Coronary artery (tissue), 2 donors: Measurements from ENCODE around the gene GPBP1.
"Not testable (repeated sequence)": the region's sequence is repeated elsewhere in the genome, so short reads cannot be mapped to it uniquely, and the experiment has no call there.

ENCODE experiments used
- DNase-seq: peaks from one replicate; pipeline ENCODE4 v3.0.0-alpha.2; 2017; ENCODE audit warnings: low spot score
- H3K27ac ChIP-seq, 2 donors: fragments of 200-600 bp; sonication (generic); one replicate each; pipeline ENCODE4 v1.5.1; 2016 to 2019
- H3K4me3 ChIP-seq: fragments of 200-600 bp; sonication (generic); 2 replicates; pipeline ENCODE4 v1.5.1; 2016; ENCODE audit warnings: mild to moderate bottlenecking, moderate library complexity
- CTCF ChIP-seq: fragments of 200-600 bp; sonication (generic); IDR thresholded peaks from one replicate; pipeline ENCODE4 v1.5.1; 2019; ENCODE audit warnings: antibody characterized with exemption

The GPBP1 gene

GRCh38 chr5:57157666-57158065 lies 16.2 kb upstream of the GPBP1 start:
- no peak overlapping the region for H3K4me3 ChIP-seq
- TF ChIP-seq CTCF = no peak
- DNase-seq = no peak
- no peak overlapping the region for H3K27ac ChIP-seq

GRCh38 chr5:57163553-57164006 lies 10.3 kb upstream of the GPBP1 start:
- no peak overlapping the region for H3K27ac ChIP-seq
- H3K4me3 ChIP-seq = no peak overlapping the region
- TF ChIP-seq CTCF = no peak
- DNase-seq = no peak

GRCh38 chr5:57164124-57164523 lies 9.7 kb upstream of the GPBP1 start:
- Histone ChIP-seq H3K4me3 (no peak overlapping the region), H3K27ac (no peak overlapping the region)
- DNase-seq = no peak
- TF ChIP-seq CTCF = no peak

GRCh38 chr5:57165171-57165570 lies 8.7 kb upstream of the GPBP1 start:
- H3K27ac ChIP-seq, DNase-seq, H3K4me3 ChIP-seq: not testable (repeated sequence)

- H3K4me3 ChIP-seq = no peak overlapping the region
- no peak for TF ChIP-seq CTCF
- DNase-seq = no peak
- H3K27ac ChIP-seq = no peak overlapping the region
Measured at GRCh38 chr5:57166276-57166675, 7.6 kb upstream of the GPBP1 start.

- no peak for TF ChIP-seq CTCF
- H3K27ac ChIP-seq = no peak overlapping the region
- DNase-seq = no peak
- no peak overlapping the region for H3K4me3 ChIP-seq
Measured at GRCh38 chr5:57167201-57167600, 6.7 kb upstream of the GPBP1 start.

- H3K27ac ChIP-seq, DNase-seq: not testable (repeated sequence)
Measured at GRCh38 chr5:57170116-57170515, 3.7 kb upstream of the GPBP1 start.

GRCh38 chr5:57171816-57172465 lies 1.9 kb upstream of the GPBP1 start:
- DNase-seq = no peak
- Histone ChIP-seq H3K4me3 (peak overlapping the region; percentile 98), H3K27ac (peak overlapping the region in 1 of 2 donors; percentile 99)
- TF ChIP-seq CTCF = no peak

More at GRCh38 chr5:57170116-57170515, 3.7 kb upstream of the GPBP1 start:
- not testable (repeated sequence) for H3K4me3 ChIP-seq
